Epithelial cell of proximal tubule (primary cell): ENCODE results near the gene NECTIN1. TPM values are rescaled to one million over a fixed set of nuclear protein-coding genes. Genes with fewer than 3 reads are reported as not detected.

Source experiments
- DNase-seq: peaks from one replicate; pipeline ENCODE4 v3.0.0-alpha.2; 2011; ENCODE audit warnings: low read depth
- H3K4me3 ChIP-seq: 2 replicates; pipeline ENCODE4 v1.5.1; 2011; ENCODE audit warnings: low read depth, mild to moderate bottlenecking, low read length
- CTCF ChIP-seq: conservative IDR thresholded peaks from 2 replicates; pipeline ENCODE4 v1.5.1; 2012; ENCODE audit warnings: low read depth, mild to moderate bottlenecking, low read length
- total RNA-seq: library from RNA; depleted of rRNA; stranded (reverse); fragments of >200 nt; gene quantifications from 2 replicates; pipeline ENCODE4 v1.2.3, GENCODE V29; 2015

The NECTIN1 gene
- total RNA-seq, 1 donor from 2014 or later: 4.7 TPM

GRCh38 chr11:119624102-119624615 is 104.8 kb downstream of the NECTIN1 start:
- TF ChIP-seq CTCF: peak; percentile 52
- DNase-seq: no peak
- no peak overlapping the region for H3K4me3 ChIP-seq

- no peak for DNase-seq
Observed at GRCh38 chr11:119623682-119624081, 105.3 kb downstream of the NECTIN1 start.

GRCh38 chr11:119622454-119623143 is 106.4 kb downstream of the NECTIN1 start:
- no peak overlapping the region for H3K4me3 ChIP-seq
- TF ChIP-seq CTCF: no peak
- DNase-seq: no peak

More at GRCh38 chr11:119623682-119624081, 105.3 kb downstream of the NECTIN1 start:
- H3K4me3 ChIP-seq: no peak overlapping the region
- no peak for TF ChIP-seq CTCF

- H3K4me3 ChIP-seq: no peak overlapping the region
- DNase-seq: no peak
- TF ChIP-seq CTCF: no peak
Observed at GRCh38 chr11:119619665-119620064, 109.3 kb downstream of the NECTIN1 start.

GRCh38 chr11:119618208-119618909 is 110.6 kb downstream of the NECTIN1 start:
- TF ChIP-seq CTCF: no peak
- DNase-seq: no peak
- no peak overlapping the region for H3K4me3 ChIP-seq

GRCh38 chr11:119617340-119617713 is 111.7 kb downstream of the NECTIN1 start:
- H3K4me3 ChIP-seq: no peak overlapping the region
- TF ChIP-seq CTCF: no peak
- DNase-seq: no peak
